Keratinocyte (primary cell): ENCODE measurements around the gene PI3. TPM values are rescaled to one million over a fixed set of nuclear protein-coding genes. Genes with fewer than 3 reads are reported as not detected.
"Not testable (repeated sequence)": the region's sequence is repeated elsewhere in the genome, so short reads cannot be mapped to it uniquely, and the experiment has no call there.

Experiments
- DNase-seq: peaks from one replicate; pipeline ENCODE4 v3.0.0-alpha.2; 2011; ENCODE audit warnings: low read depth, missing footprints, low spot score
- FAIRE-seq: peaks from 2 replicates; lab custom pipeline; 2011; peaks lifted over from hg19 to GRCh38; lab: Jason Lieb, UNC
- H2AFZ ChIP-seq: 2 replicates; pipeline ENCODE4 v1.6.0; 2012; ENCODE audit warnings: low read length, control low read depth, inconsistent platforms; ENCODE audit not compliant: control insufficient read depth
- H3K27ac ChIP-seq: 2 replicates; pipeline ENCODE4 v1.5.1; 2011; ENCODE audit warnings: low read length; ENCODE audit not compliant: control insufficient read depth, insufficient read depth
- H3K27me3 ChIP-seq: 3 replicates; pipeline ENCODE4 v1.6.0; 2011; ENCODE audit warnings: low read length; ENCODE audit not compliant: control insufficient read depth, insufficient read depth; ENCODE audit errors: extremely low read depth
- H3K36me3 ChIP-seq, 2 experiments: 2 replicates in 1 of 2; 3 replicates in 1 of 2; pipeline ENCODE4 v1.5.1; 2011; ENCODE audit warnings: low read length in 2 of 2, mild to moderate bottlenecking in 1 of 2; ENCODE audit not compliant: control insufficient read depth in 2 of 2, insufficient read depth in 2 of 2; ENCODE audit errors: extremely low read depth in 1 of 2
- H3K4me1 ChIP-seq: 3 replicates; pipeline ENCODE4 v1.5.1; 2011; ENCODE audit warnings: low read length; ENCODE audit not compliant: control insufficient read depth, insufficient read depth; ENCODE audit errors: extremely low read depth
- H3K4me2 ChIP-seq: 3 replicates; pipeline ENCODE4 v1.6.0; 2011; ENCODE audit warnings: low read depth, low read length; ENCODE audit not compliant: control insufficient read depth, insufficient read depth; ENCODE audit errors: extremely low read depth
- H3K4me3 ChIP-seq, 3 experiments: fragments of 200-600 bp in 1 of 3; sonication (generic) in 1 of 3; 2 replicates in 2 of 3; 3 replicates in 1 of 3; pipeline ENCODE4 v1.5.1; 2011 to 2016; ENCODE audit warnings: low read length in 3 of 3, mild to moderate bottlenecking in 3 of 3, control low read depth in 2 of 3, inconsistent platforms in 1 of 3, low read depth in 1 of 3, mixed read lengths in 1 of 3, mixed run types in 1 of 3, moderate library complexity in 1 of 3; ENCODE audit not compliant: control insufficient read depth in 2 of 3, insufficient read depth in 2 of 3; ENCODE audit errors: extremely low read depth in 1 of 3
- H3K79me2 ChIP-seq: 2 replicates; pipeline ENCODE4 v1.6.0; 2012; ENCODE audit warnings: low read length; ENCODE audit not compliant: control insufficient read depth, insufficient read depth
- H3K9ac ChIP-seq: 3 replicates; pipeline ENCODE4 v1.6.0; 2011; ENCODE audit warnings: low read length; ENCODE audit not compliant: control insufficient read depth, insufficient read depth; ENCODE audit errors: extremely low read depth
- H3K9me1 ChIP-seq: 3 replicates; pipeline ENCODE4 v1.6.0; 2011; ENCODE audit warnings: low read length; ENCODE audit not compliant: control insufficient read depth, insufficient read depth; ENCODE audit errors: extremely low read depth
- H3K9me3 ChIP-seq: 2 replicates; pipeline ENCODE4 v1.5.1; 2012; ENCODE audit warnings: low read depth, low read length; ENCODE audit not compliant: control insufficient read depth
- H4K20me1 ChIP-seq: 3 replicates; pipeline ENCODE4 v1.6.0; 2011; ENCODE audit warnings: low read length; ENCODE audit not compliant: control insufficient read depth, insufficient read depth; ENCODE audit errors: extremely low read depth
- CTCF ChIP-seq, 3 experiments: IDR thresholded peaks in 1 of 3; conservative IDR thresholded peaks in 1 of 3; optimal IDR thresholded peaks in 1 of 3; 2 replicates in 2 of 3; 3 replicates in 1 of 3; pipeline versions ENCODE3 to v1.5.1; 2011; ENCODE audit warnings: low read length in 3 of 3, mild to moderate bottlenecking in 3 of 3, moderate library complexity in 2 of 3, control low read depth in 1 of 3, inconsistent platforms in 1 of 3; ENCODE audit not compliant: insufficient read depth in 2 of 3; ENCODE audit errors: extremely low read depth in 1 of 3
- EZH2 ChIP-seq: IDR thresholded peaks from one replicate; pipeline ENCODE4 v1.6.1; 2012; ENCODE audit warnings: inconsistent platforms, mild to moderate bottlenecking, low read length, moderate library complexity
- dilution Hi-C: fragments of 300-500 bp; cut with MboI; formaldehyde crosslinking; loops from one replicate; pipeline ENCODE4 v1.7.0; 2020; ENCODE audit warnings: low sequenced_read_pairs; ENCODE audit not compliant: extremely low pct_ligation_motif_present
- polyA plus RNA-seq, 5 experiments: library from polyadenylated mRNA; depleted of rRNA in 3 of 5; stranded (reverse) in 3 of 5; stranded (forward) in 1 of 5; unstranded in 1 of 5; fragments of >200 nt; gene quantifications; 1 replicate in 1 of 5; 2 replicates in 3 of 5; 3 replicates in 1 of 5; pipeline versions ENCODE4 v1.2.1 to v1.2.3, GENCODE V29; 2011 to 2012; ENCODE audit warnings: missing spikeins in 2 of 5, low read depth in 1 of 5, low replicate concordance in 1 of 5

Gene PI3
- polyA plus RNA-seq, 1 donor (not counting 4 experiments of a cell fraction or from before 2014, with no cell fraction given): 71.1 TPM

DNA sequence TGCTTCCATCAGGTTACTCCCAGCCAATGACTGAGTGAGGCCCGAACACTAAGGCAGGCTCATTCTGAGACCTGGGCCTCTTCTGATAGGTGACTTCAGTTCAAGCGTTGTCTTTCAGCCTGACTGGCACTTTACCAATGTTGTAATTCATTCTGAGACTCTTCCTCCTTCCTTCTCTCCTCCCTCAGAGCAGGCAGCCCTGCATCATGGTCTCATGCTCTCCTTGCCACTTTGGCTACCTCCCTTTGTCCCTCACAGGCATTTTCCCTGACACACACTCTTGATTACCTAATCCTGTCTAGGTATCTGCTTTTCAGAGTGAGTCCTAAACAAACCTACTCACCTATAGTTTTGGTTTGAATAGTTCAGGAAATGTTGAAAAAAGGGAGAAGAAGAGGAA is 37.8 kb upstream of the PI3 start:
- Histone ChIP-seq H3K9ac (no peak overlapping the region), H3K4me2 (no peak overlapping the region), H3K9me3 (no peaks in the 10 kb centered on the region), H3K27me3 (no peaks in the 10 kb centered on the region), H3K27ac (no peak overlapping the region), H3K4me1 (peaks cover 6% of the 10 kb centered on the region), H3K79me2 (no peaks in the 10 kb centered on the region), H2AFZ (no peak overlapping the region), H3K36me3 (no peaks in the 10 kb centered on the region), H4K20me1 (no peaks in the 10 kb centered on the region), H3K4me3 (no peak overlapping the region), H3K9me1 (no peaks in the 10 kb centered on the region)
- no peak for FAIRE-seq
- no peak for DNase-seq
- TF ChIP-seq CTCF (optimal IDR thresholded peaks at IDR 0.05 in 1 of 3, IDR thresholded peaks at IDR 0.05 in 1 of 3, conservative IDR thresholded peaks at IDR 0.05 in 1 of 3; ENCODE audit: extremely low read depth in 1 of 3, insufficient read depth in 2 of 3, low read length in 3 of 3) (no peak), EZH2 (no peak)
- dilution Hi-C loops: no loop called here

GRCh38 chr20:45138561-45139300 is 36.0 kb upstream of the PI3 start:
- peaks cover 6% of the 10 kb centered on the region for H3K4me1 ChIP-seq
- no peak overlapping the region for H3K27ac ChIP-seq
- H3K9me1 ChIP-seq: no peaks in the 10 kb centered on the region
- TF ChIP-seq CTCF (optimal IDR thresholded peaks at IDR 0.05 in 1 of 3, IDR thresholded peaks at IDR 0.05 in 1 of 3, conservative IDR thresholded peaks at IDR 0.05 in 1 of 3; ENCODE audit: extremely low read depth in 1 of 3, insufficient read depth in 2 of 3, low read length in 3 of 3) (peak; percentile 91 to 99 (median 95)), EZH2 (no peak)
- no peaks in the 10 kb centered on the region for H4K20me1 ChIP-seq
- no peaks in the 10 kb centered on the region for H3K36me3 ChIP-seq
- peak overlapping the region; percentile 7 for H3K4me2 ChIP-seq
- peak; percentile 46 for FAIRE-seq
- DNase-seq: no peak
- dilution Hi-C loops: no loop called here
- H3K9me3 ChIP-seq: no peaks in the 10 kb centered on the region
- H3K4me3 ChIP-seq: no peak overlapping the region
- H3K27me3 ChIP-seq: no peaks in the 10 kb centered on the region
- peak overlapping the region; percentile 72 for H2AFZ ChIP-seq
- H3K79me2 ChIP-seq: no peaks in the 10 kb centered on the region
- H3K9ac ChIP-seq: no peak overlapping the region

DNA sequence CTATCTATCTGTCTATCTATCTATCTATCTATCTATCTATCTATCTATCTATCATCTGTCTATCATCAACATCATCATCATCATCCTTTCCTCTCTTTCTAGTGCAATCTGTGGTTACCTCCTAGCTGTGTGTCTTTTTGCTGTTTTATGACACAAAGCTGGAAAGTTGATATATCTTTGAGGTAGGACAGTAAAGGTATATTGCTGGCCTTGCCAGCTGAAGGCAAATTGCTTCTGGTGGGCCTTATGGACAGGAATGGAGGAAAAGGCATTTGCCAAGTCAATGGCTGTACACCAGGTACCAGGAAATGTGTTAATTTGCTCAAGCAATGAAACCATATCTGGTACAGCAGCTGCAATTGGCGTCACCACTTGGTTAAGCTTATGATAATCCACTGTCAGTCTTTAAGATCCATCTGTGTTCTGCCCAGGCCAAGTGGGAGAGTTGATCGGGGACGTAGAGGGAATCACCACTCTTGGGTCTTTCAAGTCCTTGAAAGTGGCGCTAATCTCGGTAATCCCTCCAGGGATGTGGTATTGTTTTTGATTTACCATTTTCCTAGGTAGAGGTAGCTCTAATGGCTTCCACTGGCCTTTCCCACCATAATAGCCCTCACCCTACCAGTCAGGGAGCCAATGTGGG is 34.8 kb upstream of the PI3 start:
- H3K27me3 ChIP-seq, dilution Hi-C loops, H4K20me1 ChIP-seq, H3K4me2 ChIP-seq, H3K36me3 ChIP-seq, H3K9ac ChIP-seq, FAIRE-seq, H3K9me1 ChIP-seq, H3K27ac ChIP-seq, H2AFZ ChIP-seq, H3K4me3 ChIP-seq, DNase-seq, H3K4me1 ChIP-seq, H3K79me2 ChIP-seq, H3K9me3 ChIP-seq: not testable (repeated sequence)
